Pancreas (tissue), 10 donors: ENCODE results near the gene PACS2. TPM values are rescaled to one million over a fixed set of nuclear protein-coding genes. Genes with fewer than 3 reads are reported as not detected.

Experiments
- ATAC-seq, 4 donors: fragments of 200-7000 bp; cut with Tn5 transposase; one replicate each; pipeline versions ENCODE4 v1.8.0 to v1.9.1; 2020; ENCODE audit warnings: mild to moderate bottlenecking in 4 of 4, moderate library complexity in 4 of 4
- DNase-seq, 6 donors: peaks; one replicate each; pipeline ENCODE4 v3.0.0-alpha.2; 2020
- FAIRE-seq: peaks from 2 replicates; lab custom pipeline; 2012; peaks lifted over from hg19 to GRCh38; lab: Jason Lieb, UNC
- H3K27ac ChIP-seq, 4 donors: fragments of 200-600 bp; sonication (generic); 1 replicate in 3 of 4; 2 replicates in 1 of 4; pipeline versions ENCODE4 v1.5.0 to v1.8.0; 2020
- H3K27me3 ChIP-seq, 4 donors: fragments of 200-600 bp; one replicate each; pipeline ENCODE4 v1.8.0; 2021
- H3K36me3 ChIP-seq, 3 donors: fragments of 200-600 bp; sonication (generic) in 1 of 3; one replicate each; pipeline versions ENCODE4 v1.5.0 to v1.8.0; 2020 to 2021
- H3K4me1 ChIP-seq, 3 donors: fragments of 200-600 bp; one replicate each; pipeline ENCODE4 v1.8.0; 2021
- H3K4me3 ChIP-seq, 4 donors: fragments of 200-600 bp; sonication (generic) in 2 of 4; one replicate each; pipeline versions ENCODE4 v1.5.0 to v1.8.0; 2020 to 2021
- H3K9me3 ChIP-seq, 4 donors: fragments of 200-600 bp; one replicate each; pipeline ENCODE4 v1.8.0; 2021
- WGBS, 2 donors: extraction: QIAGEN DNeasy Blood & Tissue Kit; methylation state at CpG; one replicate each; pipeline ENCODE4 v1.1.7; 2013; 5-methylcytosine and 5-hydroxymethylcytosine counted together
- intact Hi-C, 3 donors: fragments of 100-400 bp; cut with DNase I; formaldehyde crosslinking; loops; one replicate each; pipeline versions ENCODE4 v1.11.1 to v1.14.2; 2022
- polyA plus RNA-seq, 2 donors: library from polyadenylated mRNA; stranded (reverse); fragments of 200-250 nt; gene quantifications; one replicate each; pipeline ENCODE4 v1.2.3, GENCODE V29; 2013
- total RNA-seq, 6 donors: library from RNA; stranded (reverse); fragmentation: NEBNext Ultra II Directional in 4 of 6; extraction: Animal tissue kit (Norgen Biotek cat#: 25700) in 4 of 6; gene quantifications; one replicate each; pipeline versions ENCODE4 v1.2.1 to v1.2.4, GENCODE V29; 2021 to 2023
- TF ChIP-seq, protein P1 (sequence below), 4 donors: fragments of 200-600 bp; sonication (generic) in 3 of 4; IDR thresholded peaks; one replicate each; pipeline versions ENCODE4 v1.5.0 to v1.8.0; 2021; ENCODE audit warnings: antibody characterized with exemption in 4 of 4
- donor health status: healthy with polysubstance abuse.
- donor health status: DM: no; HTN: no; CAD: no; lungs with moderate emphysema.
- donor health status: DM: no; HTN: no; CAD: no.
- donor health status: control.
- donor health status: control.
- donor health status: Bipolar disorder and iron deficiency.
- donor health status: DM: yes; HTN: yes; CAD: no.
- donor health status: DM: no; HTN: no; CAD: no.
- donor health status: DM: no; HTN: no; CAD: no.
- donor health status: DM: yes; HTN: yes; CAD: no.

Gene PACS2
- total and polyA plus RNA-seq, 8 donors = 36.9 to 128 (median 49.3) TPM

DNA sequence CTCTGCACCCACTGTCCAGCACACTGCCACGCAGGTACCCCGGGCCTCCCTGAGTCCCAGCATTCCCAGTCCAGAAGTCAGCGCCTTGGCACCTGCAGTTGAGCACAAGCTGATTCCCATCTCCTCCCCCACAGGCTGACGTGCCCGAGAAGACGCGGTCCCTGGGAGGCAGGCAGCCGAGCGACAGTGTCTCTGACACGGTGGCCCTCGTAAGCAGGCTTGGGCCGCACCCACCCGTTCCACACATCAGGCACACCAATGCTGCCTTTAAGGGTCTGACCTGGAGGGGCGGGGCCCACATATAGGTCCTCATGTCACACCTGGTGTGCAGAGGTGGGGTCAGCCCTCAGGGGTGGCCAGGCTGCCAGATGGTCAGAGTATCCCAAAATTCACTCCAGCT lies 65.4 kb downstream of the PACS2 start:
- Histone ChIP-seq H3K36me3 (peaks cover 0 to 29% (median 2%) of the 10 kb centered on the region in 3 donors), H3K9me3 (no peaks in the 10 kb centered on the region), H3K27me3 (no peaks in the 10 kb centered on the region), H3K4me3 (no peak overlapping the region), H3K27ac (no peak overlapping the region), H3K4me1 (no peaks in the 10 kb centered on the region)
- FAIRE-seq = no peak
- TF ChIP-seq, protein P1, sequence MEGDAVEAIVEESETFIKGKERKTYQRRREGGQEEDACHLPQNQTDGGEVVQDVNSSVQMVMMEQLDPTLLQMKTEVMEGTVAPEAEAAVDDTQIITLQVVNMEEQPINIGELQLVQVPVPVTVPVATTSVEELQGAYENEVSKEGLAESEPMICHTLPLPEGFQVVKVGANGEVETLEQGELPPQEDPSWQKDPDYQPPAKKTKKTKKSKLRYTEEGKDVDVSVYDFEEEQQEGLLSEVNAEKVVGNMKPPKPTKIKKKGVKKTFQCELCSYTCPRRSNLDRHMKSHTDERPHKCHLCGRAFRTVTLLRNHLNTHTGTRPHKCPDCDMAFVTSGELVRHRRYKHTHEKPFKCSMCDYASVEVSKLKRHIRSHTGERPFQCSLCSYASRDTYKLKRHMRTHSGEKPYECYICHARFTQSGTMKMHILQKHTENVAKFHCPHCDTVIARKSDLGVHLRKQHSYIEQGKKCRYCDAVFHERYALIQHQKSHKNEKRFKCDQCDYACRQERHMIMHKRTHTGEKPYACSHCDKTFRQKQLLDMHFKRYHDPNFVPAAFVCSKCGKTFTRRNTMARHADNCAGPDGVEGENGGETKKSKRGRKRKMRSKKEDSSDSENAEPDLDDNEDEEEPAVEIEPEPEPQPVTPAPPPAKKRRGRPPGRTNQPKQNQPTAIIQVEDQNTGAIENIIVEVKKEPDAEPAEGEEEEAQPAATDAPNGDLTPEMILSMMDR (IDR thresholded peaks at IDR 0.05) = no peak
- peak in 3 of 6 donors; percentile 21 to 69 (median 45) for DNase-seq
- intact Hi-C loops = no loop called here
- ATAC-seq = no peak
- WGBS, 2 donors = 96% methylated on average over 14 of the region's 14 CpGs

DNA sequence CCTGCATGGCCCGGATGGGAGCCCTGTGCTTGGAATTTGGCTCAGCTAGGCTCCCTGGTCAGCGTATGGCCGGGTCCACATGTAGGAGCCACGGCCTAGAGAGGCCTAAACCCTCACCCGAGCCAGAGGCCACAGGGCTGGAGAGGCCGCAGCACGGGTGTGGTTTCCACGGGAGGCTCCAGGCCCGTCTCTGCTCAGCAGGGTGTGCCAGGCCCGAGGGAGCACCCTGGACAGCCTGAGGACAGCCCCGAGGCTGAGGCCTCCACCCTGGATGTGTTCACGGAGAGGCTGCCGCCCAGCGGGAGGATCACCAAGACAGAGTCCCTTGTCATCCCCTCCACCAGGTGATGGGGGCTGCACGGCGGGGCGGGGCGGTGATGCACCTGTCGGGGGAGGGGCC lies 66.2 kb downstream of the PACS2 start:
- Histone ChIP-seq H3K9me3 (no peaks in the 10 kb centered on the region), H3K27ac (no peak overlapping the region), H3K4me3 (no peak overlapping the region), H3K4me1 (no peaks in the 10 kb centered on the region), H3K36me3 (peaks cover 0 to 35% (median 3%) of the 10 kb centered on the region in 3 donors), H3K27me3 (no peaks in the 10 kb centered on the region)
- 89 to 94% methylated on average over 14 to 19 of the region's 19 CpGs for WGBS, 2 donors
- FAIRE-seq (no peak), DNase-seq (peak in 1 of 6 donors; percentile 18), ATAC-seq (no peak)
- intact Hi-C loops = no loop called here
- TF ChIP-seq, protein P1 (IDR thresholded peaks at IDR 0.05) = no peak

DNA sequence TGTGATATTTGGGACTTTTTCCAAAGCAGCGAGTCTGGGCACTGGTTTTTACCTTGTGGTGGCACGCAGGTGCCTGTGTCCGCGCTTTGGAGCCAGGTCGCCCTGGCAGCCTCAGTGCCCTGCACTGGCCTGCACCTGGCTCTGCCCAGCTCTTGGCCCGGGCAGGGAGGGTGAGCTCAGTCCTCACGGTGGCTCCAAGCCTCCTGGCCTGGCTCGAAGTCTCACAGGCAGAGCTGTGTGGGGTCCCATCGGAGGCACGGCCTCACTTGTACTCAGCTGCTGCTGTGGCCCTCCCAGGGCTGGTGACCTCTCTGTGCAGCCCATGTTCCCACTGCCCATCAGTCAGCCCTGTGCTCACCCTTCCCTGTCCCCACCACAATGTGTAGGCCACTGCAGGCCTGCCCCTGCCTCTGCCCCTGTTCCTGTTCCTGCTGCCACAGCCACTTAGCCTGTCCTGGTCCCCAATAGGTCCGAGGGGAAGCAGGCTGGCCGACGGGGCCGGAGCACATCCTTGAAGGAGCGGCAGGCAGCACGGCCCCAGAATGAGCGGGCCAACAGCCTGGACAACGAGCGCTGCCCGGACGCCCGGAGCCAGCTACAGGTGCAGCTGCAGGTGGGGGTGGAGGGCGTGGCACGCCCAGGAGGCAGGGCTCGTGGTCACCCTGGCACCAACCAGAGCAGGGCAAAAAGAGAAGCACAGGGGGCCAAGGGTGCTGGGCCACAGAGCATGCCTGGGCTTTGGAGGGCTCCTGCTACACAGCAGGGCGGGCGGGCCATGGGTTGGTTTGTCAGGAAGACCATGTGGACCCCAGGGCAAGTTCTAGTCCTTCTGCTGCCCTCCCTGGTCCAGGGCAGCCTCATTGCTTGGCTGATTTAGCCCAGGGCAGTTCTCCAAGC lies 67.1 kb downstream of the PACS2 start:
- no peaks in the 10 kb centered on the region for H3K4me1 ChIP-seq
- WGBS, 2 donors = 90 to 93% methylated on average over 27 of the region's 27 CpGs
- peak in 2 of 6 donors; percentile 20 to 67 for DNase-seq
- intact Hi-C loops = no loop called here
- H3K36me3 ChIP-seq = peaks cover 0 to 35% (median 3%) of the 10 kb centered on the region in 3 donors
- TF ChIP-seq, protein P1 (IDR thresholded peaks at IDR 0.05) = no peak
- FAIRE-seq = no peak
- H3K4me3 ChIP-seq = no peak overlapping the region
- no peaks in the 10 kb centered on the region for H3K27me3 ChIP-seq
- H3K27ac ChIP-seq = no peak overlapping the region
- H3K9me3 ChIP-seq = no peaks in the 10 kb centered on the region
- no peak for ATAC-seq

DNA sequence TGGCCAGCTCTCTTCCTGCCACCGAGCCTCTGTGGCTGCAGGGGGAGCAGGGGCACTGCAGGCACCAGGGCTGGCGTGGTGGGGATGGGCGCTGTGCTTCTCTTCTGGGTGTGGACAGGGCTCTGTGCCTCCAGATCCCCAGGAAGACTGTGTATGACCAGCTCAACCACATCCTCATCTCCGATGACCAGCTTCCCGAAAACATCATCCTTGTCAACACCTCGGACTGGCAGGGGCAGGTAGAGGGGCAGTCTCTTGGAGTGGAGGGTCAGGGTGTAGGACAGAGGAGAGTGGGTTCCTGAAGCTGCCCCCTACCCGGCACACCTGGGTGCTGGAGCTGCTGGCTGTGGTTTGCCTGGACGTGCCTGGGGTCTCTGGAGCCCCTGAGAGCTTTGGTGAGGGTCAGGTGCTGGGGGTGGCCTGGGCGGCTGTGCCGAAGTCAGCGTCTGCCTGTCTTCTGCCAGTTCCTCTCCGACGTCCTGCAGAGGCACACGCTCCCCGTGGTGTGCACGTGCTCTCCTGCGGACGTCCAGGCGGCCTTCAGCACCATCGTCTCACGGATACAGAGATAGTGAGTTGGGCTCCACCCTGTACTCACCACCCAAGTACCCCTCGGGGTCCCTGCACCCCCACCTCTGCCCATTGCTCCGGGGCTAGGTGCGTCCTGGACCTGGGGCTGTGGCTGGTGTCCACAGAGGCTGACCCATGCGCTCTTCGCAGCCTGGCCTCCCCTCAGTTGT lies 68.0 kb downstream of the PACS2 start:
- ATAC-seq (no peak), DNase-seq (peak in 3 of 6 donors; percentile 11 to 50 (median 19))
- intact Hi-C loops = no loop called here

More for the DNA sequence above, 68.0 kb downstream of the PACS2 start:
- H3K27me3 ChIP-seq = no peaks in the 10 kb centered on the region
- no peak overlapping the region for H3K4me3 ChIP-seq
- WGBS, 2 donors = 94 to 96% methylated on average over 26 of the region's 26 CpGs
- H3K27ac ChIP-seq = no peak overlapping the region
- no peaks in the 10 kb centered on the region for H3K9me3 ChIP-seq
- FAIRE-seq = no peak
- TF ChIP-seq, protein P1 (IDR thresholded peaks at IDR 0.05) = no peak
- peaks cover 0 to 35% (median 3%) of the 10 kb centered on the region in 3 donors for H3K36me3 ChIP-seq
- no peaks in the 10 kb centered on the region for H3K4me1 ChIP-seq
